Stimulated activated CD8-positive, alpha-beta memory T cell treated with anti-CD3 and anti-CD28 coated beads, Interleukin-7, amount 100 ng/mL, for 48 hours (primary cell): ENCODE results near the gene MS4A15.
A peak's percentile ranks its signal among the peaks of the same experiment; 100 is the strongest.
"Not testable (repeated sequence)": the region's sequence is repeated elsewhere in the genome, so short reads cannot be mapped to it uniquely, and the experiment has no call there.

ENCODE experiments used
- DNase-seq, 2 donors: peaks; one replicate each; pipeline ENCODE4 v3.0.0-alpha.2; 2020; ENCODE audit warnings: low read depth in 1 of 2; ENCODE audit errors: extremely low read depth in 1 of 2

MS4A15 gene

DNA sequence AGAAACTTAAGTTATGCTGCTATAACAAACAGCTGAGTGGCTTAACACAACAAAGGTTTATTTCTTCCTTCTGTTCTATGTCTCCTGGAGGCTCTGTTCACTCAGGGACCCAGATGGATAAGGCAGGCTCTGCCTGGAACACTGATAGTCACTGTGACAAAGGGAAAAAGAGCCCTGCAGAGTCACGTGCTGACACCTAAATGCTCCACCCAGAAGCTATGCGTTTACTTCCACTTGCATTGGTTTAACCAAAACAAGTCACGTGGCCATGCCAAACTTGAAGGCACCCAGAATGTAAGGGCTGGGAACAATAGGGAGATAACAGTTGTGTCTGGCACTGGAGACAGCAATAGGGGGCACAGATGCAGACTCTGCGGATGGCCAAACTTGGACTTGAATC lies 3.4 kb upstream of the MS4A15 start:
- DNase-seq, result no peak

DNA sequence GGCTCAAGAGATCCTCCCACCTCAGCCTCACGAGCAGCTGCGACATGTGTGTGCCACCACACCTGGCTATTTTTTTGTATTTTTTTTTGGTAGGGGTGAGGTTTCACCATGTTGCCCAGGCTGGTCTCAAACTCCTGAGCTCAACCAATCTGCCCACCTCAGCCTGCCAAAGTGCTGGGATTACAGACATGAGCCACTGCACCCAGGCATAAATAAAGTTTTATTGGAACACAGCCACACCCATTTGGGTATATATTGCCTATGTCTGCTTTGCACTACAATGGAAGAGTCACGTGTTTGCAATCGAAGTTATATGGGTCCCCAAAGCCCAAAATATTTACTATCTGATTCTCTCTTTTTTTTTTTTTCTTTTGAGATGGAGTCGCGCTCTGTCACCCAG lies 1.8 kb upstream of the MS4A15 start:
- no peak for DNase-seq

DNA sequence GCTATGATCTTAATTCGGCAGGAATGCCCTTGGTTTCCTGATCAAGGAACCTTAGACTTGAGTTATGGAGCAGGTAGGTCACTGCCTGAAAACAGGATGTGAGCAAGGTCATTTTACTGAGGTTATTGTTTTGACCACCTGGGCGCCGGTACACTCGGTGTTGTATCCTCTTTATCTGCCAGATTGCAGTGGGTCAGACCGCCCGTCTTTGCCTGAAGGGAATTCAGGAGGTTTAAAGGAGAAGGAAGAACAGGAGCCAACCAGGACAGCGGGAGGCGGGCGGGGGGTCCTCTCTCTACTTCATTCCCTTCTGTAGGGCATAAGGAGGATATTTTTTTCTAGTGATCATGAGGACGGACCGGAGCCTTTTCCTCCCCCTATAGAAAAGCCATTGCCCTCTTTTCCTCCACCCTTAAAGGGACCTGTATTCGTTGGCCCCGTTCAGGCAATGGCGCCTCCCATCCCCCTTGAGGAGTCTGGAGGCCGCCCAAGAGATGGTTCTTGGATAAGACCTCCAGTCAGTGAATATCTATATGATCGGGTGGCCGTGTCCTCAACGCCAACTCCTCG lies 649 bp downstream of the MS4A15 start:
- no peak for DNase-seq

DNA sequence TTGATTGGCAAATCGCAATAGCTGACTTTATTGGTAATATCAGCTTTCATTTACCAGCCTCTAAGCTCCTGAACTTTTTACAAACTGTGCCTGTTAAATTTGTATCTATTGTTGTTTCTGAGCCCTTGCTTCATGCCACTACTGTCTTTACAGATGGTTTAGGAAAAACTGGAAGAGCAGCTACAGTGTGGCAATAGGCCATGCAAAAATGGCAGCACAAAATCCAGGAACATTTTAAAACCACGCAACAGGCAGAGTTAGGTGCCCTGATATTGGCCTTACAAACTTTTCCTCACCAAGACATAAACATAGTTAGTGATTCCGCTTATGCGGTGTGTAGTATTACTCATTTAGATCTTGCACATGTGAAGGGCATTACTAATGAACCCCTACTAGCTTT lies 2.0 kb downstream of the MS4A15 start:
- not testable (repeated sequence) for DNase-seq

DNA sequence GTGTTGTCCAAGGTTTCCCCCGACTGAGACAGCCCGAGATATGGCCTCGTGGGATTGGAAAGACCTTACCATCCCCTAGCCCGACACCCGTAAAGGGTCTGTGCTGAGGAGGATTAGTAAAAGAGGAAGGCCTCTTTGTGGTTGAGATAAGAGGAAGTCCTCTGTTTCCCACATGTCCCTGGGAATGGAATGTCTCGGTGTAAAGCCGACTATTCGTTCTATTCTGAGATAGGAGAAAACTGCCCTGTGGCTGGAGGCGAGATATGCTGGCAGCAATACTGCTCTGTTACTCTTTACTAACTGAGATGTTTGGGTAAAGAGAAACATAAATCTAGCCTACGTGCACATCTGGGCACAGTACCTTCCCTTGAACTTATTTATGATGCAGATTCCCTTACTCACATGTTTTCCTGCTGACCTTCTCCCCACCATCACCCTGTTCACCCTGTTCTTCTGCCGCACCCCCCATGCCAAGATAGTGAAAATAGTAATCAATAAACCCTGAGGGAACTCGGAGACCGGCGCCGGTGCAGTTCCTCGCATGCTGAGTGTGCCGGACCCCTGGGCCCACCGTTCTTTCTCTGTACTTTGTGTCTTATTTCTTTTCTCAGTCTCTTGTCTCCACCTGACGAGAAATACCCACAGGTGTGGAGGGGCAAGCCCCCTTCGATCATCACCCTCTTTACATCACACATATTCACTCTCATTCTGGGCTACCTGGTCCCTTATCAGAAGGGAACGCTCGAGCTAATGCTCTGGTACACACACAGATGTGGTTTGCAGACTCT lies 3.0 kb downstream of the MS4A15 start:
- not testable (repeated sequence) for DNase-seq

DNA sequence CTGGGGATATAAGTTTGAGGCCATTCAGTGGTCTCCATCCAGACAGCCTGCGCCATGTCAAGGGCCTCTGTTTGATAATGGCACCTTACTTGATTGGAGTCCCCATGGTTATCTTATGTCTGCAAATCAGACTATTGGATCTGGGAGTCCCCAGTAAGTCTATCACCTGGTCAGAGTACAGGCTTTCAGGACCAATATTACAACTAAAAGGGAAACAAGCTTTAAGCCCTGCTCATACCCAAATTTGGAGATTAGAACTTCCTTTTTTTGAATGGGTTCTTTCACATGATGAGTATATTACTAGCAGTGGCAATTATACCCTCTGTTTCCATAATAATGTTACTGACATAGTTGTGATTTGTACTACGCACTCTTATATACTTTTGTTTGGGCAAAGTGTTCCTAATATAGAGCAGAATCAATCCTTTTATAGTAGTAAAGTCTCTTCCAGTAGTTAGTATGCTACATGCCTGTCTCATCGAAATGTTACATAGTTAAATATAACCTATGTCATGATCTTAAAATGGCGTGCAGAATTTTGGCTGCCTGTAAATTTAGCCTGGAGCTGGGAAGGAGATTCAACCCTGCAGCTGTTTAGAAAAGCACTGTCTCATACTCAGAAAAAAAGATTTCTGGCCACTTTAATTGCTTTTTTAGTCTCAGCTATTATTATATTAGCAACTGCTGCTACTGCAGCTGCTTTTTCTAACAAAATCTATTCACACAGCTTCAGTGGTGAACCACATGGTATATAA lies 4.9 kb downstream of the MS4A15 start:
- DNase-seq, result no peak

DNA sequence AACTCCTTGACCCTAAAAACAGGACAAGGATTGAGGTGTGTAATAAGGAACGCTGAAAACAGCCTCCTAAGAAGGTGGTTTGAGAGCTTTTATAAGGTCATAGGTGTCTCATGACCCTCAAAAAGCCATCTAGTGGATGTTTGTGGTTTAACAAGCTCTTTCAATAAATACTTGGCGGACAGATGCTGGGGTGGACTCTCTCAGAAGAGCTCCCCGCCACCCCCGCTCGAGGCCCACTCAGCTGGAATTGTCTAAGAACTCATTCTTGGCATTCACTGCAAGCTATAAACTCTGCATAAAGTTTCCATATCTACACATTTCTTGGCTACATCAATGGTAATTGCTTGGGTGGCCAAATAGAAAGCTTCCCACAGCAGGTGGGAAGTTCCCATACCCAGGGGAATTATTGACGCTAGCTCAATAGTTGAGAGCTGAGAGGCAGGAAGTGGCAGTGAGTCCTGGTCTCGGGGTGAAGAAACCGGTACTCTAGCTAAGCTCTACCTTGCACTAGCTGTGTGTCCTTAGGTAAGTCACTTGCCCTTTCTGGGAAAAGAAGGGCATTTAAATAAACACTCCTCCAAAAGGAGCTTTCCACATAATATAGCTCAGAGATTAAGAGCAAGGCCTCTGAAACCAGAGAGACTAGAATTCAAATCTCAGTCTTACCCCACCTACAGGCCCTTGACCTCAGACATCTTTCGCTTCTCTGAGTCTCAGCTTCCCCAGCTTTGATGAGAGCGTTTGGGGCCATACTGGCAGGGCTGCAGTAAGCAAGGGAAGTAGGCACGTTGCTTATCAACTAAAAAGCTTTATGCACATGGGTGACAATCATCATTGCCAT lies 6.4 kb downstream of the MS4A15 start:
- DNase-seq, result no peak

DNA sequence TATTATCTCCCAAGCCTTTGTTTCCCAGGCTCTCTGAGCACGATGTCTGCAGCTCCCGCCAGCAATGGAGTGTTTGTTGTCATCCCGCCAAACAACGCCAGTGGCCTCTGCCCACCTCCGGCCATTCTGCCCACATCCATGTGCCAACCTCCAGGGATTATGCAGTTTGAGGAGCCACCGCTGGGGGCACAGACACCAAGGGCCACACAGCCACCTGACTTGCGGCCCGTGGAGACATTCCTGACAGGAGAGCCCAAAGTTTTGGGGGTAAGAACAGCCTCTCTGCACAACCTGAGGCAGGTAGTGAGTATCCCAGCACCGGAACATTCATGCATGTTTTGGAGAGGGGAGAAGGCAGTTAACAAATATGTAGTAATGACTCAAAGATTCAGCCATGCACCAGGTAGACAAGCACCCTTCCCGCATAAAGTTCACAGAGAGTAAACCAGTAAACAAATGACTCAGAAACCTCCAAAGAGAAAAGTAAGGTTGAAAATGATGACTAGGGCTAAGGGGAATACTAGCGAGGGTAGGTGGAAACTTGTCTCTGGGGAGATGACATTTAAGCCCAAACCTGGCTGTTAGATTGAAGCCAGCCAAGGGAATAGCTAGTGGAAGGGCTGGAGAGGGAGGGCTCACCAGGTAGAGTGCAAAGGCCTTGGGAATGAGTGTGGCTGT lies 7.2 kb downstream of the MS4A15 start:
- no peak for DNase-seq

DNA sequence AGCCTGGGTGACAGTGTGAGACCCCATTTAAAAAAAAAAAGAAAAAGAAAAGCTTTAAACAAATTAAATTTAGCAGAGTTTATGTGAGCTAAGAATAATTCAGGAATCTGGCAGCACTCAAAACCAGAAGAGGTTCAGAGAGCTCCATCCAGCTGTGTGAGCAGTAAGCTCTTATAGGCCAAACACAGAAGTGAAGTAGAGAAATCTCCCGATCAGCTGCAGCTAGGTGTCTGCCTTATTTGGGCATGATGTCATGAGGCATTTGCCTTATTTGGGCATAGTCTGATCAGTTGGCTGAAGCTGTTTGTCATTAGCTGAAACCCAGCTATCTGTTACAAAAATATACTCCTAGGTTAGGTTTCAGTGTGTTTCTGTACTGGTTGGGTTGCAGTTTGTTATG lies 8.2 kb downstream of the MS4A15 start:
- DNase-seq, result no peak

DNA sequence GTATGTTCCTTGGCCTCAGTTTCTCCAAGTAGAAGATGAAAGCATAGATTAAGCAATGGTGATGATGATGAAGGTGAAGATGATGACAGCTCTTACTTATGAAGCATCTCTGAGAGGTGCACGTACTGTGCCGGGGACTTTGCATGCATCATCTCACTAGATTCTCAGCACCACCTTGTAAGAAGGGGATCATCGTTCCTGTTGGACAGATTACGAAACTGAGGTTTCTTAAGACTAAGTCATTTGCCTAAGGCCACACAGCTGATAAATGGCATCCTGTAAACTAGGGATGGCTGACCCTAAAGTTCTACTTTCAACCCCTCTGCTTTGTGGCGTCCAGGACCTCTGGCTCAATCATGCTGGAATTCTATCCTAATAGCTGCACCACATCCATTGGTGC lies 8.7 kb downstream of the MS4A15 start:
- no peak for DNase-seq

DNA sequence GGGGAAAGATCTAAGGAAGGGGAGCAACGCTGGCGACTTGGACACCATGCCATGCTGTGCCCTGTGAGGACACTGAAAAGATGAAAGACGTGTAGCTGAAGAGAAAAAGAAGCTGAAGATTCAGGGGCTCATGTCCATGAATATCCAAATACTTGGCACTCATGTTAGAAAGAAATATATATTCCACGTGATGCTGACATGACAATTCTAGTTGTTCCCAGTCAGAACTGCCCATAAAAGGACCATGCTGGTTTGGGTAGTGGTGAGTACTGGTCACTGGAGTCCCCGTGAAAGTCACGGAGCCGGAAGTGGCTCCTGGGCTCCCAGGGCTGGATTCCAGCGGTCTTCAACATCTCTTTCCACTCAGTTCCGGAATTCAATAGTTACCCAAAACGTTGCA lies 9.9 kb downstream of the MS4A15 start:
- DNase-seq, result no peak

DNA sequence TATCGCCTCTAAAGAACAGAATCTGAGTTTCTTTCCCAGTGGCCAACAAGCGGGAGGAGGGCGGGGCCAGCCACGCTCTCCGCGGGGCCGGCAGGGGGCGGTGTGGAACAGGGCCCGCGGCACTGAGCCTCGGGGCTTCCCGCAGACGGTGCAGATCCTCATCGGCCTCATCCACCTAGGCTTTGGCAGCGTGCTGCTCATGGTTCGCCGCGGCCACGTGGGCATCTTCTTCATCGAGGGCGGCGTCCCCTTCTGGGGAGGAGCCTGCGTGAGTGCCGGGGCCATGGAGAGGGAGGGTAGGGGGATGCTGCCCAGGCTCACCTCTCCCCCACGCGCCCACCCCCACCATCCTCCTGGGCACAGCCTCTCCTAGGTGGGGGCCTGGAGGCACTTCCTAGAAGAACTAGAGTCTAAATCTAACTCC lies 10.7 kb downstream of the MS4A15 start:
- DNase-seq, result peak in 1 of 2 donors; percentile 4

DNA sequence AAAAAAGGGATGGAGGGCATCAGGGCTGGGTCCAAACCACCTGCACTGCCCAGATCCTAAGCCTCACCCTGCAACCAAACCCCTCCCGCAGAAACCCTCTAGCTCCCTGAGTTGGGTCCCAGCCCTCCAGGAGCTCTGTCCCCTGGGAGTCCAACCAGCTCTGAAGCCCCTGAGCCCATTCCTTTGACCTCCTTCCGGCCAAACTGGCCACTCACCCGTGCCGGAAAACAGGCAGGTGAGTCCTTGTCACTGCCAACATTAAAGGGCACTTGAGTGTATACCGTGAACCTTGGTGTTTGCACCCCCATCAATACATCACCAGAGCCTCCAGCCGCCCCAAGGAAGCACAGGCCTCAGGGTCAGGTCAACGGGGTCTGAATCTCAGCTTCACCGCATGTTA lies 11.5 kb downstream of the MS4A15 start:
- DNase-seq, result no peak

DNA sequence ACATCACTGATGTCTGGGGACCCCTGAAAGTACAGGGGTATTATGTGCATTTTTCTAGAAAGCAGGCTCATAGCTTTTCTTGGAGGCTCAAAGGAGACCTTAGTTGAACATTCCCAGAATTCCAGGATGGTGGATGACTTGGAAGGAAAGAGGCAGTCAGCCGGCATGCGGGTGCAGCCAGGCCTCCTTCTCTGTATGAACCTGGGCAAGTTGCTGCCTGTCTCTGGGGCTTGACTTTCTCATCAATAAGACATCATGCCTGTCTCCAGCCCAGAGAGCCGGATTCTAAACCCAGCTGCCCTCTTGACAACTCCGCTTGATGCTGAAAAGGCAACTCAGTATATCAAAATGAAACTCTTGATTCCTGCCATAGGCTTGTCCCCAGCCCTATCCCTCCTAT lies 12.6 kb downstream of the MS4A15 start:
- DNase-seq, result no peak

DNA sequence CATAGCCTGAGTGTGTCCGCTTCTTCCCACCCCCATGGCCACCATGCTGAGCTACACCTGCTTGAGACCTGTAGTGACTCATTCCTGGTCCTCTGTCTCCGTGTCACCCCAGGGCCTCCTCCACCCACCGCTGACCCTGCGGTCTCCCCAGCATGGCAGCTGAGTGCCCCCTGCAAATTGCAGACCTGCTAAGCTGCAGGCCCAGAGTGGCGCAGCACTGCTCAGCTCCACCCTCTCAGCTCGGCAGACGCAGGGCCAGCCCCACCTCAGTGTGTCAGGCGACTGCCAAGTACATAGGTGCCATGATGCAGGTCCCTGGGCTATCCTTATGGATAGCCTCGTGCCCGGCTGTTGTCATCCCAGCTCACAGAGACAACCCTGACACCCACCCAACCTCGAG lies 13.1 kb downstream of the MS4A15 start:
- DNase-seq, result no peak

DNA sequence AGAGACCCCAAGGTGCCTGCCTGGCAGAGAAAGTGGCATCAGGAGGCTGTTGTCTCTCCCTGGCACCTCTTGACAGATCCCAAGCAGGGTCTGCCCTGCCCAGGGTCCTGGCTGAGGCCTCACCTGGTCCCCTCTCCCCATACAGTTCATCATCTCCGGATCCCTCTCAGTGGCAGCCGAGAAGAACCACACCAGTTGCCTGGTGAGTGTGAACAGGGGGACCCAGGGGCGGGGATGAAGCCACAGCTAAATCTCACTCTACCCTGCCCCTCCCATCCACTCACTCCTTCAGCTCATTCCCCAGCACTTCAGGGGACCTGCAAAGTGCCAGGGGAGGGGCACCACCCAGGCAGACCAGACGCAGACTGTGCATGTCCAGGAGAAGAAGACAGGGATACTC lies 14.5 kb downstream of the MS4A15 start:
- DNase-seq, result no peak

DNA sequence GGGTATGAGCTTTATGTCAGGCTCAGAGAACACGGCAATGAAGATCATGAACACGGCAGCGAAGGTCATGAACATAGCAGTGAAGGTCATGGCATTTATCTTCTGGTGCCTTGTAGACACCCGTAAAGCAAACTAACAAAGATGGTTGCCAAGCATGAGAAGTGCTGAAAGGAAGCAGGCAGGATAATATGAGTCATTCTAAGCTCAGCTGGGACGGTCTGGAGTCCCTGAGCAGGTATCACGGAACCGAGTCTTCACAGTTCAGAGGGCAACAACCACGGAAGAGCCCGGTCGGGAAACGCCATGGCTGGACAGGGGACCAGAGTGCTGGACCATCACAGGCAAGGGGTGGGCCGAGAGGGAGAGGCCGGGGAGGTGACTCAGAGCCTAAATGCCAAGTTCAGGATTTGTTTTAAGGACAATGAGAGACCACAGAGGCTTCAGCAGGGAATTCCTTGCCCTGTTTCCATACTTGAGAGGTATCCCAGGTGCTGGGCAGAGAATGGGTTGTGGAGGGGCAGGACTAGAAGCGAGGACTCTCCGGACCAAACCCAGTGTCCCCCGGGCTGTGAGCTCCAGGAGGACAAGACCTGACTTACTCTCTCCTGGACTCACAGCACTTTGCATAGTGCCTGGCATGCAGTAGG lies 15.3 kb downstream of the MS4A15 start:
- DNase-seq, result no peak

DNA sequence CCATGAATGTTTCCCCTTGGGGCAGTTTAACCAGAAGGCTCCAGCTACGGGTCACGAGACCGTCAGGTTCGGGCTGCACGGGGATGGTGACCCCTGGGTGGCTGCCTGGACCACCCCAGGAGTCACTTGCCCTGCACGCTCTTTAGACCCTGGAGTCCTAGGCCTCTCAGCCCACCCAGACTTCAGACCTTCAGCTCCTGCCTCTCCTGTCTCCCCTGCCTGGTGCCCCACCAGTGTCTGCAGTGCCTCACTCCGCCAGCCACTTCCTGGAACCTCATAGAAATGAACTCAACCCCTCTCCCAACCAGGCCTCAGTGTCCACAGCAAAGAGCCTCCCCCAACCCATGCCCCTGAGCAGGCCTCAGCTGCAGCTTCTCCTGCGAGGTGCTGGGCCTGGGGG lies 16.0 kb downstream of the MS4A15 start:
- no peak for DNase-seq

DNA sequence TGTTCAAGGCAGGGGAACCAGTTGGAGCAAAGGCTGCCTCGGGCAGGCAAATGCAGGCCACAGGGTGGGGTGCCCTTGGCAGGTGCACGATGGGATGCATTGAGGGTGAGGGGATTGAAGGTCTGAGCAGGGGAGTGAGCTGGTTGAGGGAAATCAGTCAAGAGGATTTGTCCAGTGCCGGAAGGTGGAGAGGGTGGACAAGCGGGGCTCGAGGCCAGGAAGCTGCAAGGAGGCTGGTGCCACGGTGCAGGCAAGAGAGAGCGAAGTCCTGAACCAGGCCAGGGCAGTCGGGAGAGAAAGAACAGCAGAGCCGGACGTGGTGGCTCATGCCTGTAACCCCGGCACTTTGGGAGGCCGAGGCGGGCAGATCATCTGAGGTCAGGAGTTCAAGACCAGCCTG lies 18.1 kb downstream of the MS4A15 start:
- DNase-seq, result no peak

DNA sequence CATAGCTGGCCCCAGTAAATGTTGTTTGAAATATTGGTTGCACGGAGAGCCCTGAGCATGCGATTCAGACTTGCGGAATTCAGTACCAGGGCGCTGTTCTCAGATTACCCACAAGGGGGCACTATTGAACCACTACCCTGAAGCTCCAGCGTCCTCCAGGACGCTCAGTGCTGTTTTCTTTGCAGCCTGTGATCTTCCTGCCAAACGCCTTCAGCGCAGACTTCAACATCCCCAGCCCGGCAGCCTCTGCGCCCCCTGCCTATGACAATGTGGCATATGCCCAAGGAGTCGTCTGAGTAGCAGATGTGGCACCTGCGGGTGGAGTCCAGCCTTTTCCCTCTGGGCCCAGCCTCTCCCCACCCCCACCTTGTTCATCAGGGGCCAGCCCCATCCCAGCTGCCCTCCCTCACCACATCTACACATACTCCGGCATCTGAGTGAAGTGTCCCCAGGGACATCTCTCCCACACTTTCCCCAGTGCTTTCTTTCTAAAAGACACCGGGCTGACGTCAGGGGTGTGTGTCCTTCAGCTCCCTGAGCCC lies 18.8 kb downstream of the MS4A15 start:
- DNase-seq, result peak; percentile 48 to 70
